Fibroblast of the conjunctiva (primary cell): ENCODE data around the gene CASZ1.

Source experiments
- DNase-seq: peaks from one replicate; pipeline ENCODE4 v3.0.0-alpha.2; 2010; ENCODE audit warnings: low read depth

CASZ1 gene

GRCh38 chr1:10686404-10687040 lies 109.9 kb downstream of the CASZ1 start:
- DNase-seq = no peak

- no peak for DNase-seq
Observed at GRCh38 chr1:10685808-10686403, 110.5 kb downstream of the CASZ1 start.

GRCh38 chr1:10685196-10685807 lies 111.1 kb downstream of the CASZ1 start:
- no peak for DNase-seq

- DNase-seq = no peak
Observed at GRCh38 chr1:10684221-10684620, 112.2 kb downstream of the CASZ1 start.

DNA sequence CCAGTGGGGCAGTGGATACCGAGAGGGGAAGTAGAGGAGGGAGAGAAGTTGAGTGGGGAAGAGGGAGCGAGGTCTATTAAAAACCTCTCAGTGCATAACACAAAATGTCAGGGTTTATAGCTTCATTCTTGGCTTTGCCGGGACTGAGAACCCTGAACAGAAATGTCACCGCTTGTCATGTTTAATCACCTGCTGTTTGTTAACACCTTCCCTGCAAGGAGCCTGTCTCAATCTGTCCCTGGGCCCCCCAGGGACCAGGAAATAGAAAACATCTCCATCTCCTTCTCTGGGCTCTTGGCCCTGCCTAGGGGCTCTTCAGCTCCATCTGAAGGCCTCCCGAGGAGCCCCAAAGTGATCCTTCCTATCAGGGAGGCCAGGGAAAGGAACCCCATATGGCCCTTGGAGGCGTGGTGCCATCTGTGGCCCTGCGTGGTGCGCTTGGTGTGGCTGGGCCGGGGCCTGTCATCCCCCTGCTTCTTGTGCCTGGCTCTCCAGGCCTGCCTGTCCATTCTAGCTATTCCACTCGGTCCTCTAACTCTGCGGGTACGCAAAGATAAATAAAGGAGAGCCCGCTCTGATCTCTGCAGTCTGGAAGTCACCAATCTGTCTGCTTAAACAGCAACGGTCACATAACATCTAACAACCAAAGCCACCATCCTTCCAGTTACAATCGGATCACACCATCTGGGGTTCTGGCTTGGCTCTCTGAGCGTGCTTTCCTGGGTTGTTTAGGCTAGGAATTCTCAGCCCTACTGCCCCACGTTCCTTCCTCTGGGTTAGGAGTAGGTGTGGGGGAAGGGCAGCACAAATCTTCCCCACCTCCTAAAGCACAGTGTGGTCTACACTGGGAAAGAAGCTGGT lies 113.8 kb downstream of the CASZ1 start:
- no peak for DNase-seq

- no peak for DNase-seq
Observed at GRCh38 chr1:10682108-10682445, 114.4 kb downstream of the CASZ1 start.

DNA sequence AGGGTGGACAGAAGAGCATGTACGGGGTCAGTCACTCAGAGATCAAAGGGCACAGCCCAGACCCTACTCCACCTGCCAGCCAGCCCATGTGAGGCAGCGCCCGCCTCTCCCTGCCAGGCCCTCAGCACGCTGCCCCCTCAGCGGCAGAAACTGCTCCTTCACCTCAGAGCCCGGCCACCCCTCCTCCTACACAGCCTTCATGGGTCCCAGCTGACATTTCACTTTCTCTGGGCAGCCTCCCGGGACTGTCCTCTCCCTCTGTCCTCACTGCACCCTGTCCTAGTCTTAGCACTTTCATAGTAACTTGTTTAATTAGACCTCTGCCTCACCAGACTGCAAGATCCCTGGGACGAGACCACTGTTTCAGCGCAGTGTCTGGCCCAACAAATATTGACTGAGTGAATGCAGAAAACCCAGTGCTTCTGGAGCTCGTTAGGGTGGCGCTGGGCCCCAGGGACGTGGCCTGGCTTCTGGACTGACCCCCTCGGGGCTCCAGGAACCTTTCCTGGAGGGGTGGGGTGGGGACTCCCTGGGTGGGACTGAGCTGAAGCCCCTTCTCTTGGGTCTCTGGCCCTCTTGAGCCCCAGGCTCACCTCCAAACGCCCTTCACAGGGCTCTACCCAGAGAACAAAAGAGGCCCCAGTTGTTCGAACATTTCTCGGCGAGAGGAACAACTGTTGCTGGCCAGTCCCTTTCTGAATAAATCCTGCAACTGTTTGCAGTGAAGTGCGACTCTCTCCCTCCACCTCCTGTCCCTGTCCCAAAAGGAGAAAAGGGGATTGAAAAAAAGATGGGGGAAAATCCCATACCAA lies 114.9 kb downstream of the CASZ1 start:
- DNase-seq = no peak

DNA sequence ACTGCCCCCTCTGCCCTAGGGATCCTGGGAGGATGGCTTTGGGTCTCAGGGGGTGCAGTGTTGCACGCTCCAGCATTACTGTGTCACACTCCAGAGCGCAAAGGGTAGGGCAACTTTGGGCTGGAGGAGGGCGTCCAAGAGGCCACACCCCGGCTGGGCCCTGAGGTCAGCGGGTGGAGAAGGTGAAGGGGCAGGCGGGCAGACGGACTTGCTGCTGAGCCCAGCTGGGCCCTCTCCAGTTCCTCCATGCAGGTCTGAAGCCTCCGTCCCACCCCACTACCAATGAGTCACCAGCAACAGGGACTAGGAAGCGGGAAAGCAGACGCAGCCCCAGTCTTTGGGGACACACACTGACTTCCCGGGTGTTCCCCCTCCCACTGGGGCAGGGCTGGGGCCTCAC lies 116.0 kb downstream of the CASZ1 start:
- no peak for DNase-seq

DNA sequence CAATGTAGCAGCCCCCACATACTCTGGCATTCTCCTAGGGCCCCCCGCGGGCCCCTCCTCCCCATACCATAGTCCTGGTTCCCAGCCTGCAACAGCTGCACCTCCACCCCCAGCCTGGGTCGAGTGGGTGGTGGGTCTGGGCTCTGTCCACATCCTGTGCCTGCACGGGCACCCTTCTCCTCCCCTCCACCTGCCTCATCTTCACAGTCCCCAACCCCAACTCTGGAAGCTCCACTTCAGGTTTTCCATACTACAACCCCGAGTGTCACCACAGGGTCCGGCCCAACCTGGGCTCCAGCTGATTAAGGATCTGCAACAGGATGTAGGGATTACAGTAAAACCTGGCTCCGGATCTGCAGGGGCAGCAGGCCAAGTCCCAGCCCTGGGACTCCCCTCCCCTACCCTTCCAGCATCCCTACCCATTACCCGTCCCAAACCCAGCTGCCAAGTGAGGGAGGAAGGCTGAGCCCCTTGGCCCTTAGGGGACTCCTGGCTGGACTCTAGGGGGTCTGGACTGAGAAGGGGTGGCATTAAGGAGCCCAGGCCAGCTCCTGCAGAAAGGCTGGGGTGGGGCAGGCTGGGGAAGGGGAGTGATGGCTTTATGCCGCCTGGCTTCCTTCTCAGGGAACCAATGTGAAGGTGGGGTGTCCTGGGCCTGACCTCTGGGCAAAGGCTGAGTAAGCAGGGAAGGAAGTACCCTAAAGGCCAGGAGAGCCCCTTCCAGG lies 116.8 kb downstream of the CASZ1 start:
- DNase-seq = no peak

- no peak for DNase-seq
Observed at GRCh38 chr1:10678852-10679251, 117.6 kb downstream of the CASZ1 start.

DNA sequence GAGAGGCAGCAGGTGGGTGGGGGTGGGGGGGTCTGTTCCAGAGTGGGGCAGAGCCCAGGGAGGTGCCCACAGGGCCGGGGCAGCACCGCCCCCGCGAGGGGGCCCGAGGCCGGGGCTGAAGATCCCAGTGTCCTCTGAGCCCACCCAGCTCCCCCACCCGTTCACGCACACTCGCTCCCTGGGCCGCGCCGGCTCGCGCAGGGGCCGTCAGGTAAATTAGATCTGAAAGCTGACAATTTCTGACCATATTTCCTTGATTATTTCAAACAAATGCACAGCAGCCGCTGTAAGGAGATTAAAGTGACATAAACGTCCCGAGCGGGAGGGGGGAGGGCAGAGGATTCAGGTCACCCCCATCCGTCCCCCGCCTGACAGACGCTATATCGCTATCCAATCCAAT lies 118.0 kb downstream of the CASZ1 start:
- DNase-seq = no peak

- no peak for DNase-seq
Observed at GRCh38 chr1:10677491-10678391, 118.7 kb downstream of the CASZ1 start.

GRCh38 chr1:10676963-10677362 lies 119.5 kb downstream of the CASZ1 start:
- no peak for DNase-seq

GRCh38 chr1:10675813-10676212 lies 120.6 kb downstream of the CASZ1 start:
- DNase-seq = no peak

DNA sequence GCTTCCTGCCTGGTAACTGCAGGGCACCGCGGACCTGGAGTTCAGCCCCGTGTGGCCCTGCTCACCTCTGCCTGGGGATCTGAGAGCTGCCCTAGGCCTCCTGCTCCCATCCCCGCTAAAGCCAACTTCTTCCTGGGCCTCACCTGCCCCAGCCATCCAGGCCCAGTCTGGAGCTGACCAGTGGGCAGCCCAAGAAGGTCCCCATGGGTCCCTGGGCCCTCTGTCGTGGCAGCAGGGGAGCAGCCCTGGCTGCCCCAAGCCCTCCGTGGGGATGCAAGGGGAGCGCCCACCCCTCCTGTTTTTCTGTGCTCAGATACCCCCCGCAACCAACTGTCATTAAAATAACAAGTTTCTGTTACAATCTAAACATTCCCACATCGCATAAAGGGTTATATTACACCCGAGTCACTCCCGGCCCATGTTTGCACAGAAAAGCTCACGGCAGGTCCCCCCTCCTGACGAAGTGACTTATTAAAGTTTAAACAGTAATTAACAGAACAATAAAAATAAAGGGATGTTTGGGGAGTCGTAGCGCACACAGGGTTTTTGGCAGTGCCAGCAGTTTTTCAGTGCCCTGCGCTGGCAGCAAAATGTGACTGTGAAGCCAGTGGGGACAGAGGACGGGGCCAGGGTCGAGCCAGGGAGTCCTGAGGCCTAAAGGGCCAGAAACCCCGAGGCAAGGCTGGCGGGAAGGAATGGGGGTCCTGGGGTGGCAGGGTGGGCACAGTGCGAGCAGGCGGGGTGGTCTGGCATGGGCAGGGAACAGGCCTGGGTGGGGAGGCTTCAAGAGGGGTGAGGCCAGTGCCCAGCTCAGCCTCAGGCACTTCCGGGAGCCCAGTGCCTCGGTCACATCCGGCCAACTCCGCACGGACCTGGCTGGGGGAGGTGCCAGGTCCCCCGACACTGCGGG lies 121.5 kb downstream of the CASZ1 start:
- no peak for DNase-seq

DNA sequence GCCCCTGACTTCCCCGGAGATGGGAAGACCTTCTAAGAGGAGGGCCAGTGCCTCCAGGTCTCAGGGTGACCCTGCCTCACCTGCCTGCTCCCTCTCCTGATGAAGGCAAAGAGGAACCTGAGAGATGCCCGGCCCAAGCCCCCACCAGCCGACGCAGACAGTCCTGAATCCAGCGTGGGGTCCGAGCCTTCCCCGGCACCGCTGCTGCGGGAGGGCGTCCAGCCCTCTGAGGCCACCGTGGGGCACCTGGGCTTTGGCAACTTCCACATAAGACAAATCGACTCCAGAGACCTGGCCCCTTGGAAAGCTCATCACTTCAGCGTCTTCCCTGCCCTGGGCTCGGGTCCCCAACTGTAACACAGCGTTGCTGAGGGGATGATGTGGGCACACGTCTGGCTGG lies 122.2 kb downstream of the CASZ1 start:
- no peak for DNase-seq

- no peak for DNase-seq
Observed at GRCh38 chr1:10673109-10673711, 123.2 kb downstream of the CASZ1 start.

- DNase-seq = no peak
Observed at GRCh38 chr1:10672343-10673050, 123.9 kb downstream of the CASZ1 start.
